H4 (cell line): ENCODE results near the gene TMEM259. TPM values are rescaled to one million over a fixed set of nuclear protein-coding genes. Genes with fewer than 3 reads are reported as not detected.
A peak's percentile ranks its signal among the peaks of the same experiment; 100 is the strongest.

Experiments
- DNase-seq: peaks from one replicate; pipeline ENCODE4 v3.0.0-alpha.2; 2015; ENCODE audit warnings: low spot score
- total RNA-seq: library from RNA; depleted of rRNA; stranded (reverse); fragments of >200 nt; shearing (Covaris generic); gene quantifications from 2 replicates; pipeline ENCODE4 v1.2.3, GENCODE V29; 2014

The TMEM259 gene
- total RNA-seq, 1 experiment from 2014 or later, result 57.0 TPM

DNA sequence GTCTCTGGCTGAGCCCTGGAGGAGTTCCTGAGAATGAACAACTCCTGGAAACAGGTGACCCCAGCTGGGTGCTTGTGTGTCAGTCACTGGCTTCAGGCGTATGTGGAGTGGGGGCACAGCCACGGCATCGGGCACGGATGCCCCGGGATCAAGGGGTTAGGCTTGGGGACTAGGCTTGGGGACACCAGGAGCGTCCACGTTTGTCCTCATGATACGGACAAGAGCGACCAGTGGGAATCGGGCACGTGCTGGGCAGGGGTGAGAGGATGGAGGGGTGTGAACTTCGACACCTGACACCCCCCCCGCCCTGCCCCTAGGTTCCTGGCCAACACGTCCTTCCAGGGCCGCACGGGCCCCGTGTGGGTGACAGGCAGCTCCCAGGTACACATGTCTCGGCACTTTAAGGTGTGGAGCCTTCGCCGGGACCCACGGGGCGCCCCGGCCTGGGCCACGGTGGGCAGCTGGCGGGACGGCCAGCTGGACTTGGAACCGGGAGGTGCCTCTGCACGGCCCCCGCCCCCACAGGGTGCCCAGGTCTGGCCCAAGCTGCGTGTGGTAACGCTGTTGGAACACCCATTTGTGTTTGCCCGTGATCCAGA is 16.6 kb downstream of the TMEM259 start:
- no peak for DNase-seq

DNA sequence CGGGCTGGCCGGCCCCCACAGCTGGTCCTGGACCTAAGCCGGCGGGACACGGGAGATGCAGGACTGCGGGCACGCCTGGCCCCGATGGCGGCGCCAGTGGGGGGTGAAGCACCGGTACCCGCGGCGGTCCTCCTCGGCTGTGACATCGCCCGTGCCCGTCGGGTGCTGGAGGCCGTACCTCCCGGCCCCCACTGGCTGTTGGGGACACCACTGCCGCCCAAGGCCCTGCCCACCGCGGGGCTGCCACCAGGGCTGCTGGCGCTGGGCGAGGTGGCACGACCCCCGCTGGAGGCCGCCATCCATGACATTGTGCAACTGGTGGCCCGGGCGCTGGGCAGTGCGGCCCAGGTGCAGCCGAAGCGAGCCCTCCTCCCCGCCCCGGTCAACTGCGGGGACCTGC is 17.6 kb downstream of the TMEM259 start:
- no peak for DNase-seq

DNA sequence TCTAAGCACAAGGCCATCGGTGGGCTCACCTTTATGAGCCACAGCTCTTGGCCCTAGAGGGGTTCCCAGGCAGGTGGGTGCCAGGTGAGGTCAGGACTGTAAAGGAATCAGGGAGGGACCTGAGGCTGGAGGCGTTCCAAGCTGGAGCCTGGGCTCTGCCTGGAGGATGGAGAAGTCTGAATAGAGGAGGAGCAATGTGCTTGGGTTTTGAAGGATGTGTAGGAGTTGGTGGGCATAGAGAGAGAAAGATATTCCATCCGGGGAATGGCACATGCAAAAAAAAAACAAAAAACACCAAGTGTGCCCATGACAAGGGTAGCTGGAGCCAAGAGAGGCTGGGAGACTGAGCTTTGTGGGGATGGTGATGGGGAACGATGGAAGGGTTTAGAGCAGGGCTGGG is 18.3 kb downstream of the TMEM259 start:
- no peak for DNase-seq

DNA sequence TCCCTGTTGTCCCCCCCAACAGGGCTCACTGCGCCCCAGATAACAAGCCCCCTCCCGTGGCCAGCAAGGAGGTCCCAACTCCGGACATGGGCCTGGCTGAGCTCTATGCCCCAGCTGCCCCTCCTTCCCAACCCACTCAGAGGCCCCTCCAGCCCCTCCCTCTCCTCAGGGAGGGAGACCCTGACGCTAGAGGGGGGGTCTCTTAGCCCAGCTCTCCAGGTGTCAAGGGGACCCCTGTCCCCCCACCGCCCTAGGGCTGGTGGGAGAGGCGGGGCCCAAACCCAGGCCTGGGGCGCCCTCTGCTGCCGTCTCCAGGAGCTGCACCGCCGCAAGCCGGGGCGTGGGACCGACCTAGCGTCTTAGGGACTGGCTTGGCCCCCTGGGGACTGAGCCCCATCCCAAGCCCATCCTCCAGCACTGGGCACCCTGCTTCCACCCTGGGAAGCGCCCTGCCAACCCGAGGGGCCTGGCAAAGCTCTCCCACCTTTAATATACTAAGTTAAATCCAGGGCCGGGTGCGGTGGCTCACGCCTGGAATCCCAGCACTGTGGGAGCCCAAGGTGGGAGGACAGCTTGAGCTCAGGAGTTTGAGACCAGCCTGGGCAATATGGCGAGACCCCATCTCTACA is 19.3 kb downstream of the TMEM259 start:
- no peak for DNase-seq

DNA sequence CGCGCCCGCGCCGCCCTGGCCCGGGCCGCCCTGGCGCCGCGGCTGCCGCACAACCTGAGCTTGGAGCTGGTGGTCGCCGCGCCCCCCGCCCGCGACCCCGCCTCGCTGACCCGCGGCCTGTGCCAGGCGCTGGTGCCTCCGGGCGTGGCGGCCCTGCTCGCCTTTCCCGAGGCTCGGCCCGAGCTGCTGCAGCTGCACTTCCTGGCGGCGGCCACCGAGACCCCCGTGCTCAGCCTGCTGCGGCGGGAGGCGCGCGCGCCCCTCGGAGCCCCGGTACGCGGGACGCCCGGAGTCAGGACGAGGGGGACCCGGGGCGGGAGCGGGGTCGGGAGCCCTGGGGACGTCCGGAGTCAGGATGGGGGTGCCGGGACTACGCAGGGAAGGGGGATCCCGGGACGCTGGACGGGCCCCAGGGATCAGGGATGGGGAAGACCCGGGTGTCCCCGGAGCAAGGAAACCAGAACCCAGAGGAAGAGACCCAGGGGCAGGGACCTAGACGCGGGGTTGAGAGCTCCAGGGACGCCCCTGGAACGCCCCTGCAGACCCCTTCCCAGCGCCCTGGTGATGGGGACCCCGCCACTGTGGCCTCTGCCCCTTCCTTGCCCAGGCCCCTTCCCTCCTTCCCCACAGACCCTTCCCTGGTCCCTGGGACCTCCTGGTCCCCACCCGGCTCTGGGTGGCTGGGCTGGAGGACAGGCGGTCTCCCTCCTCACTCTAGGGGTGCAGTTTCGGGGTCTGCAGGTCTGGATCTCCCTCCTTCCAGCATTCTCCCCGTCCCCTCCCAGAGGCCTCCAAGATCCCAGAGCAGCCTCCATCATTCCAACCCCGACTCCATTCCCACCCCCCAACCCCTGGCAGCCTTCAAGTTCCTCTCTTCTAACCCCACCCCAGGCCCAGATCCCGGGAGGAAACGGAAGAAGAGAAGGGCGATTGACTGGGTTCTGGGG is 20.1 kb downstream of the TMEM259 start:
- no peak for DNase-seq

DNA sequence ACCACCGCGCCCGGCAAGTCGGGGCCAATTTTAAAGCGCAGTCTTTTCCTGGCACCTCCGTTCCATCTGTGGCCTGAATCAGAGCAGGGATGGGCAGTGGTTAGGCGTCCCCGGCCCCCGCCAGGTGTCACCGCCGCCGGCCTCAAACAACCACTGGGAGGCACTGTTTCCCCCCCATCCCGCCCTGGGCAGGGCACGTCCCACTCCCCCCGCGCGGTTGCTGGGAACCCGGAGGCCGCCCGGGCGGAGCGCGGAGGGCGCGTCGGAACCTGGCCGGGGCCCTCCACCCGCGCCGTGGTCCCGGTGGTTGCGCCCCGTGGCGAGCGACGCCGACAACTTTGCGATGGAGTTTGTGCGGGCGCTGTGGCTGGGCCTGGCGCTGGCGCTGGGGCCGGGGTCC is 20.8 kb downstream of the TMEM259 start, which contains the start of gene GRIN3B:
Gene GRIN3B (plus strand): TSS at position 325 of the 400 bp plus-strand sequence. CDS start 19 bp downstream, at position 344.
- DNase-seq, result peak; percentile 53

DNA sequence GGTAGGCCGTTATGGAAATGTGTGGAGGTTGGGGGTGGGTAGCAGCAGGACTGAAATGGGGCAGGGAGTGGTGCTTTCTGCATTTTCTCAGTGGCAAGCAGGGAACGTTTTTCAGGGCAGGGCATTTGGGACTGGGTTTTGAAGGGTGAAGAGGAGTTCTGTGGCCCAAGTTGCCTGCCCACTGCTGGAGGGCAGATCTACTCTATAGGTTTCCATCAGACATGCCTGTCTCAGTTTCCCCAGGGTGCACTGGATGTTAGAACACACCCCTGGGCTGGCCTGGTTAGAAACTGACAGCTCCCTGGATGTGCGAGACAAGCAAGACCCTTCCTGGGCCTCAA is 21.6 kb downstream of the TMEM259 start:
- no peak for DNase-seq

DNA sequence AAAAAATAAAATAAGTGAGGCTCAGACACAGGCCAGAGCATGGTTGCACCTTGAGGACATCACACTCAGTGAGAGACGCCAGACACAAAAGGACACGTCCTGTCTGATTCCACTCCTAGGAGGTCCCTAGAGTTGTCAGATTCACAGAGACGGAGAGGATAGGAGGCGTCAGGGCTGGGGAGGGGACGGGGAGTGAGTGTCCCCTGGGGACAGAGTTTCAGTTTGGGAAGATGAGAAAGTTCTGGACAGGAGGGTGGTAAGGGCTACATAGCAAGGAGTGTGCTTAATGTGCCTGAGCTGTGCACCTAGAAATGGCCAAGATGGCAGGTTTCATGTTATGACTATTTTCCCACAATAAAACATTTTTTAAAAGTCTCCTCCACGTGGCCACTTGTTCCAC is 22.9 kb downstream of the TMEM259 start:
- DNase-seq, result no peak

DNA sequence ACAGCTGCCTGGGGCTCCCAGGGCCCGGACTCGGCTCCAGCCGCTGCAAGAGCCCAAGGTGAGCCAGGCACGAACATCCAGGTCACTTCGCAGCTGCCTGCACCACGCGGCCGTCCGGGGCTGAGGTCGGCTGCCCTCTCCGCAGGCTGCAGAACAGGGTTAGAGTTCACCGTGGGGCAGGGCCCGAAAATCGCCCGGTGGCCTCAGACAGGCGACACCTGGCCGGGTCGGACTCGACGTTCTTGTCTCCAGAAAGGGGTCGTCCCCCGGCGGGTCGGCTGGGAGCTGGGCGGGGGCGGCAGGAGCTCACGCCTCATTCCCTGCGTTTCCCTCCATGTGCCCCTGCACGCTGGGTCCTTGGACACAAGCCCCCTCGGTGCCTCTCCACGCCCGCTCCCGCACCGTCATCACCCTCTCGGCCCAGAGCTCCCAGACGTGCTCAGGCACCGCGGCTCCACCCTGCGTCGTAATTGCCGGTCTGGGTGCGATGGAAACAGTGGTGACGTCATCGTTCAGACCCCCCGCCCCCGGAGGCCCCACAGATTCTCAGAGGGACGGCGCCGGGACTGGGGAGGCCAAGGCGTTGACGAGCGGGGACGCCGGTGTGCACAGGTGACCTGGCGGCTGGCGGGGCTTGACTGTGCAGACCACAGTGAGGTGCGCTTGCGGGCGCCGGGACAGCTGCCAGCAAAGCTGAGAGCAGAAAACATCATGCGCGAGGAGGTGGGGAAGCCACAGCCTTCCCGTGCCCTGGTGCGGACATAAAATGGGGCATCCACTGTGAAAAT is 24.7 kb downstream of the TMEM259 start:
- peak; percentile 58 for DNase-seq

DNA sequence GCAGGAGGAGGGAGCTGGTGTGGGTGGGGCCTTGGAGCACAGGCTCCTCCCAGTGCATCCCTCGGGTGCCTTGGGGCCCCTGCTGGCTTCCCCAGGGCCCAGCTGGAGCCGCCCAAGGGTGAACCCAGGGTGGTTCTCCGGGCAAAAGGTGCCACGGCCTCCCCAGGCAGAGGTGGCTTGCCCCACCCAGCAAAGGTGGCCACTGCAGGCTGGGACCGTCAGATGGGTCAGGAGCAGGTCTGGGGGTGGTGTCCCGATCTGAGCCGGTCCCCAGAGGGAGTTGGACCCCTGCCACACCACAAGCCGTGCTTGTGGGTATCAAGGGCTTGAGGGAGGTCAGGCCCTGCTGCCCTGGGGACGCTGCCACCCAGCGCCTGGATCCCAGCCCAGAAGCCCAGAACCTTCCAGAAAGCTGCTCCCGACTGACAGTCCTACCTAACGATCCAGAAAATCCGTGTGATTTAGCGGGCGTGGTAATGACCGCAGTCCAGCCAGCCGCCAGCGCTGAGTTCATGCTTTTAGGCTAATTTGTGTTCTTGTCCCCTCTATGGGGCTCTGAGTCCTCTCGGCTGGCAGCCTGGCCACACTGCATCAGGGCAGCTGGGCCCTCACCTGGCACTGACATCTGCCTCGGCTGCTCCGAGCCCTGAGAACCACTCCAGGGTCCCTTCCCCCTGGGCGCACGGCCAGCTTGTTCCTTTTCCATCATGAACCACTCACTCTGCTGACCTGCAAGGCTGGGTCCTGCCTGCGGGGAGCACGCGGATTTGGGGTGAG is 25.7 kb downstream of the TMEM259 start:
- DNase-seq, result no peak

DNA sequence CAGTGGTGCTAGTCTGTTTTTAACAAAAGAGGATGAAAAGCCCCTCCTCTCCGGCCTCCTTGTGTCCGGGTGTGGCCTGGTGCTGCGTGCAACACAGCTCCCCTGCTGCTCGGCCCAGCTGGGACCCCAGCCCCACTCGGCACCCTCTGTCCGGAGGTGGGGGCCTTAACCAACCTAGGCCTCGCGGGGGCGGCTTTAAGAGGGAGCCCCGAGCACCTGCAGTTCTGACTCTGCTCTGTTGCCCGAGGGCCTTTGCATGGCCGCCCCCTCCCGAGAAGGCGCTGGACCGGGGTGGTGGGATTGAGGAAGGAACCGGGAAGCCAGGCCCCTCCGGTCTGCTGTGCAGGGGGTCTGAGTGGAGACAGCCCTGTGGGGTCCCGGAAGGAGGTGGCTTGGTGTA is 26.4 kb downstream of the TMEM259 start:
- no peak for DNase-seq

DNA sequence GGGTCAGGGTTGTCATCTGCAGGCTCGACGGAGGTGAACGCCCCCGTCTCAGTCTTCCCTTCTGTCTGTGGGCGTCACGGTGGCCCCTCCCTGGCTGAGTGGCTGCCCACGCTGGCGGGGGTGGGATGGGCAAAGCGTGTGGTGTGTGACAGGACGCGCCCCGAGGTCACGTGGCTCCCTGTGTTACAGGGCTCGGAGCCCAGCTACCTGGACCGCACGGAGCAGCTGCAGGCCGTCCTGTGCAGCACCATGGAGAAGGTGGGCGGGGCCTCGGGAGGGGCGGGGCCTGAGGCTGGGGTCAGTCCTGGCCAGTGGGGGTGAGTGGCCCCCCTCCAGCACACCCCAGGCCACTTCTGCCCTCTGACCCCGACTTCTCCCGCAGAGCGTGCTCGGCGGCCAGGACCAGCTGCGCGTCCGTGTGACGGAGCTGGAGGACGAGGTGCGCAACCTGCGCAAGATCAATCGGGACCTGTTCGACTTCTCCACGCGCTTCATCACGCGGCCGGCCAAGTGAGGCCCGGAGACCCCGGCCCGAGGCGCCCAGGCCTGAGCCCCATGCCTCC is 27.0 kb downstream of the TMEM259 start:
- no peak for DNase-seq

DNA sequence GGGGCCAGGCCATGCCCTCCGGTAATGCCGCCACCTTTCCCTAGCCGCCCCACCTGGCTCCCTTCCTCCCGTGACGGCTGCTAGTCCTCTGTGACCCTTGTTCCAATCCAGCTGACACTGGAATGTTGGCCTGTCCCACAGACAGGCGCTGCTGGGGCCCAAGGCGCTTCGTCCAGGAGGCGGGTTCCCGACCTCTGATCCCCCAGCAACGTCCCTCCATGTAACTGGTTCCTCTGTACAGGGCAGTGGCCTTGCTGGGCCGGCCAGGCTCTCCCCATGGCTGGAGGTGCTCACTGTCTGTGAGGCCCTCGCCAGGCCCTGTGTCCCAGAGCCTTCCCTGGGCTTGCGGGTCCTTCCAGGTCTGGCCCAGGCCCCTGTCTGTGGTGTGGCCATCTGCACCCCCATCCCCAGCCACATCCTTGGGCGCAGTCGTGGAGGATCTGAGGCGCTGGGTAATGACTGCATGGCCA is 27.5 kb downstream of the TMEM259 start:
- DNase-seq, result no peak

DNA sequence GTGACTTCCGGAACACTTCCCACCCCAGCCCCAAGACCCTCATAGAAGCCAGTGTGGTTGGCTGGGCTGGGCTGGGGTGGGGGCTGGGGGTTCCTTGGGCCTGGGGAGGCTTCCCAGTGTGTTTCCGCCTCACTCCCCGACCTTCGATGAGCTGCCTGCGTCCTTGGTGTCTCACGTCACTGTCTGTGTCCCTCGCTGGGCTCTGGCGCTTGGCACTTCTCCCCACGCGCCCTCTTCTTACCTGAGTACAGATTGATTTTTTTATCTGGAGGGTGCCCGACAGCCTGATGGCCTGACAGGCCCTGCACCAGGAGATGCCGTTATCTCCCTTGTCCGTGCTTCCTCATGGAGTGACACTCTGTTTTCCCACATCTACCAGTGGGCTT is 28.3 kb downstream of the TMEM259 start:
- DNase-seq, result no peak

DNA sequence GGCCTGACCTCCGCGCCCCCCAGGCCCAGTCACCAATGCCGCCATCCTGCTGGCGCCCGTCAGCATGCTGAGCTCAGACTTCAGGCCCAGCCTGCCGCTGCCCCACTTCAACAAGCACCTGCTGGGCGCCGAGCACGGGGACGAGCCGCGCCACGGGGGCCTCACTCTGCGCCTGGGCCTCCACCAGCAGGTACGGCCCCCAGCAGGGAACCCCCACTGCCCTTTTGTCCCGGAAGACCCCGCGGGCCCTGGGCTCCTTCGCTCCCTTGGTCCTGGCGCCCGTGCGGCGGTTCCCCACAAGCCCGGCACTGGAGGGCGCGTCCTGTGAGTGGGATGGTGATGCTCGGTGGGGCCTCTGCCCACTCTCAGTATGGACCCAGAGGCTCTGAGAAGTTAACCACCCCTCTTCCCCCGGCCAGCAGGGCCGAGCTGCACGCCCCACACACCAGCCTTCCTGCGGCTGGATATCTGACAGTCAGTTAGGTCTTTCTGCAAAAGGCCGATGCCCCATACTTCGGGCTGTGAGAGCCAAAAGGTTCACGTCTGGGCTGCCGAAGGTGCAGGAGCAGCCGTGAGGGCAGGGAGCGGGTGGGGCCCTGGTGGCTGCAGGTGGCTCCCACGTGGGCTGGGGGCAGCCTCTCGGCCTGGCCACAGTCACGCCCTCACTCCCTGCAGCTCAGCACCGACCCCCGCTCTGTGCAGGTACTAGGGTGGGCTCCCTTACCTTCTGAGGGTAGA is 28.8 kb downstream of the TMEM259 start:
- DNase-seq, result no peak

DNA sequence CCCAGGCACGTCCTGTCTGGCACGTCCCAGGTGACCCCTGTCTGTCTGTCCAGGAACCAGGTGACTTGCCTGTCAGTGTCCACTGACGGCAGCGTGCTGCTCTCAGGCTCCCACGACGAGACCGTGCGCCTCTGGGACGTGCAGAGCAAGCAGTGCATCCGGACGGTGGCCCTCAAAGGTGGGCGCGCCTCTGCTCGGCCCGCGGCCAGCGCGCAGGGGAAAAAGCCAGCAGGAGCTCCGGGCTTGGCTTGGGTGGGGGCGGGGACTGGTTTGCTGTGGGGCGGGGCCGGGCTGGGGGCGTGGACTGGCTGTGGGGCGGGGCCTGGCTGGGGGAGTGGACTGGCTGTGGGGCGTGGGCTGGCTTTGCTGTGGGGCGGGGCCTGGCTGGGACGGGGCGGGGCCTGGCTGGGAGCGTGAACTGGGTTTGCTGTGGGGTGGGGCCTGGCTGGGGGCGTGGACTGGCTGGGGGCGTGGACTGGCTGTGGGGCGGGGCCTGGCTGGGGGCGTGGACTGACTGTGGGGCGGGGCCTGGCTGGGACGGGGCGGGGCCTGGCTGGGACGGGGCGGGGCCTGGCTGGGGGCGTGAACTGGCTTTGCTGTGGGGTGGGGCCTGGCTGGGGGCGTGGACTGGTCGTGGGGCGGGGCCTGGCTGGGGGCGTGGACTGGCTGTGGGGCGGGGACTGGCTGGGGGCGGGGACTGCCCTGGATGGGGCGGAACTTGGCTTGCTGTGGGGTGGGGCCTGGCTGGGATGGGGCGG is 29.6 kb downstream of the TMEM259 start:
- DNase-seq, result no peak

DNA sequence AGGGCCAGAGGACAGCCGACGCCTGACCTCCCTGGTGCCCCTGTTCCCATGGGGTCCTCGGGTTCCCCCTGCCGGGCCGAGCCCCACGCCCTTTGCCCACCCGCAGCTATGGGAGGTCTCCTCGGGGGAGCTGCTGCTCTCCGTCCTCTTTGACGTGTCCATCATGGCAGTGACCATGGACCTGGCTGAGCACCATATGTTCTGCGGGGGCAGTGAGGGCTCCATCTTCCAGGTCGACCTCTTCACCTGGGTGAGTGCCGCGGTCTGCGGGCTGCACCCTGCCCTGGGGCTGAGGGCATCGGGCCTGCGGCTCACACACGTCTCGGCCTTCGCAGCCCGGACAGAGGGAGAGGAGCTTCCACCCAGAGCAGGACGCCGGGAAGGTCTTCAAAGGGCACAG is 30.2 kb downstream of the TMEM259 start:
- no peak for DNase-seq

DNA sequence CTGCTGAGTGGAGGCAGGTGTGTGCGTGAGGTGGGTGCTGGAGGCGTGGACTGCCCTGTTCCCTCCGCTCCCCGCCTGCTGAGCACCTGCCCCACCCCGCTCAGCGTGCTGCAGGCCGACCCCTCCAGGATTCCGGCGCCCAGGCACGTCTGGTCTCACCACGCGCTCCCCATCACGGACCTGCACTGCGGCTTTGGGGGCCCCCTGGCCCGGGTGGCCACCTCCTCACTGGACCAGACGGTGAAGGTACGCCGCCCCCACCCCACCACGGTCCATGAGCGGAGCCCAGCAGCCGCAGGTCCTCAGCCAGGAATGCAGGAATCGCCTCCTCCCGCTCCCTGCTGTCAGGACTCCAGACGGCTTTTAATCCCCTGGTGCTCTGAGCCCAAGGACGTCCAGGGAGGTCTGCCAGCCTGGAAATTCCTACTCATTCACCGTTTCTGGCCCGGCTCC is 30.8 kb downstream of the TMEM259 start:
- DNase-seq, result no peak

DNA sequence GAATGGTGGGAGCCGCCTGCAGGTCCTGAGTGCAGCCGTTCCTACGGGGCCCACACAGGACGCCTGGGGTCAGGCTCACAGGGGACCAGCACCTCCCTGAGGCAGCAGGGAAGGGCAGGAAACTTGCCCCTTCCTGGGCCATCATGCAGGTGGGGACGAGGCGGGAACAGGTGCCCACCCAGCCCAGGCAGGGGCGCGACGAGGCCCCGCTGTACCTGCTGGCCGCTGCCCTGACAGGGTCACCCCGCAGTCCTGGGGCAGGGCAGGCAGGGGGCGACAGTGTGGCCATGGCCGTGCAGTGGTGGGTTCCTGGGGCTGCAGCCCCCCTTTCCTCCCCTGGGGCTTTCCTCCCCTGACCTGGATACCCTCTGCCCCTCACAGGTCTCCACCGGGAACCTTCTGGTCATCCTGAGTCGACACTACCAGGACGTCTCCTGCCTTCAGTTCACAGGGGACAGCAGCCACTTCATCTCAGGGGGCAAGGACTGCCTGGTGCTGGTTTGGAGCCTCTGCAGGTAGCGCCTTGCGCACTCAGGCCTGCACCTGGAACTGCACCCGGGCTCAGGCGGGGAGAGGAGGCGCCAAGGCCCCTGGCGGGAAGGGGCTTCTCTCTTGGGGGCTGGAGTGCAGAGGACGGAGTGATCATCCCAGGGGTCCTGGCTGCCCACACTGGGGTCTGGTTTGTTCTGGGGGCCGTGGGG is 31.4 kb downstream of the TMEM259 start:
- no peak for DNase-seq
